ENCODE measurements around the gene ZCCHC9.

Gene ZCCHC9

DNA sequence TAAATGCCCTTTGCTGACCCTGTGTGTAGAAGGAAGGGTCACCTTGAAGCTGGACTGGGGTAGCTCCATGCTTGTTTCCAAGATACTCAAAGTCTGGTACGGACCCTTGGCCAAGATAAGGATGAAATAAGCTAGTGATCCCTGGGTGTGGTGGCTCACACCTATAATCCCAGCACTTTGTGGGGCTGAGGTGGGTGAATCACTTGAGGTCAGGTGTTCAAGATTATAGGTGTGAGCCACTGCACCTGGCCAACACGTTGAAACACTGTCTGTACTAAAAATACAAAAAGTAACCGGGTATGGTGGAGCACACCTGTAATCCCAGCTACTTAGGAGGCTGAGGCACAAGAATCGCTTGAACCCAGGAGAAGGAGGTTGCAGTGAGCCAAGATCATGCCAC lies 59.3 kb downstream of the ZCCHC9 start:
- TF ChIP-seq REST (IDR thresholded peaks at IDR 0.05; ENCODE audit: insufficient read depth in 1 of 2, low read depth in 2 of 2, low read length in 2 of 2), result no peak
- no peak for TF ChIP-seq SIN3A (IDR thresholded peaks at IDR 0.05; ENCODE audit: borderline replicate concordance, insufficient read depth, low read length)

DNA sequence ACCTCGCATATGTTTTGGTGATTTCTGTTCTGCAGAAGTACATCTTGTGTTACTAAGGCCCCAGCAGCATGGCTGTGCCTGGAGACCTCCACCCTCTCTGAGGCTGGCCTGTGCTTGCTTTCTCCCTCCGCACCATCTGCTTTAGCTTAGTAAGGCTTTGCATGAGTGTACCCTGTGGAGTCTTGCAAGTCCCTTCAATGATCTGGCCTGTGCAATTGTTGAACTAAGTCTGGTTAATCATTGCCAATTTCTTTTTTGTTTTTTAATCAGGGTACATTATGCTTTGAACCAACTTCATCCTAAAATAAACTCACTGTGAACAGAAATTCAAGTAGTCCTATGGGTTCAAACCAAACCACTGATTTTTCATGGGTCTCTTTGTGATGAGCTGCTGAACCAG lies 60.2 kb downstream of the ZCCHC9 start:
- TF ChIP-seq SIN3A (IDR thresholded peaks at IDR 0.05; ENCODE audit: borderline replicate concordance, insufficient read depth, low read length), result no peak

Data from PFSK-1 (cell line).